GM23338 (cell line): ENCODE data around the gene KCNJ13. TPM values are rescaled to one million over a fixed set of nuclear protein-coding genes. Genes with fewer than 3 reads are reported as not detected.

Experiments used
- ATAC-seq: fragments of 200-7000 bp; cut with Tn5 transposase; 3 replicates; pipeline ENCODE4 v1.9.1; 2020
- DNase-seq: peaks from one replicate; pipeline ENCODE4 v3.0.0-alpha.2; 2015; ENCODE audit warnings: low spot score
- H2AFZ ChIP-seq: fragments of 200-600 bp; sonication (generic); 2 replicates; pipeline ENCODE4 v1.8.0; 2016; ENCODE audit warnings: antibody characterized with exemption, mild to moderate bottlenecking, moderate library complexity
- H3F3A ChIP-seq: fragments of 200-600 bp; sonication (generic); replicated peaks from 2 replicates; pipeline ENCODE4 v1.8.0; 2017; ENCODE audit warnings: antibody characterized with exemption, mixed run types, low read depth
- H3K27ac ChIP-seq: fragments of 200-600 bp; sonication (generic); 2 replicates; pipeline ENCODE4 v1.6.1; 2016; ENCODE audit warnings: low read depth
- H3K27me3 ChIP-seq: fragments of 200-600 bp; sonication (generic); 2 replicates; pipeline ENCODE4 v1.8.0; 2016; ENCODE audit warnings: mild to moderate bottlenecking, mixed run types, moderate library complexity; ENCODE audit not compliant: insufficient read depth
- H3K36me3 ChIP-seq: fragments of 200-600 bp; sonication (generic); 2 replicates; pipeline ENCODE4 v1.8.0; 2016; ENCODE audit warnings: mild to moderate bottlenecking; ENCODE audit not compliant: insufficient read depth
- H3K4me1 ChIP-seq: fragments of 200-600 bp; sonication (generic); 2 replicates; pipeline ENCODE4 v1.8.0; 2016; ENCODE audit warnings: mild to moderate bottlenecking, moderate library complexity; ENCODE audit not compliant: insufficient read depth
- H3K4me2 ChIP-seq: fragments of 200-600 bp; sonication (generic); 2 replicates; pipeline ENCODE4 v1.7.1; 2017; ENCODE audit warnings: mixed run types
- H3K4me3 ChIP-seq: fragments of 200-600 bp; sonication (generic); 2 replicates; pipeline ENCODE4 v1.6.1; 2016; ENCODE audit warnings: mixed run types
- H3K79me2 ChIP-seq: fragments of 200-600 bp; sonication (generic); replicated peaks from 2 replicates; pipeline ENCODE4 v1.8.0; 2017; ENCODE audit warnings: mild to moderate bottlenecking; ENCODE audit not compliant: insufficient read depth
- H3K9me2 ChIP-seq: fragments of 200-600 bp; sonication (generic); 2 replicates; pipeline ENCODE4 v1.8.0; 2017; ENCODE audit not compliant: insufficient read depth
- H4K20me1 ChIP-seq: fragments of 200-600 bp; sonication (generic); replicated peaks from 2 replicates; pipeline ENCODE4 v1.8.0; 2017; ENCODE audit warnings: mild to moderate bottlenecking; ENCODE audit not compliant: insufficient read depth
- H3K27ac Mint-ChIP-seq: 2 replicates; pipeline ENCODE4 v1.8.0; 2020; ENCODE audit warnings: inconsistent platforms, mild to moderate bottlenecking, moderate library complexity, mixed read lengths
- H3K27me3 Mint-ChIP-seq: 3 replicates; pipeline ENCODE4 v1.8.0; 2022; ENCODE audit warnings: low read depth, mild to moderate bottlenecking, moderate library complexity, mixed read lengths, inconsistent platforms; ENCODE audit not compliant: insufficient read depth, poor library complexity
- H3K36me3 Mint-ChIP-seq: 3 replicates; pipeline ENCODE4 v1.8.0; 2021; ENCODE audit warnings: low read depth, mild to moderate bottlenecking, inconsistent platforms, moderate library complexity, mixed read lengths
- H3K4me1 Mint-ChIP-seq: 3 replicates; pipeline ENCODE4 v1.8.0; 2020; ENCODE audit warnings: mild to moderate bottlenecking, inconsistent platforms, mixed read lengths
- H3K4me3 Mint-ChIP-seq: 3 replicates; pipeline ENCODE4 v1.8.0; 2021; ENCODE audit warnings: moderate library complexity, mild to moderate bottlenecking, inconsistent platforms, mixed read lengths
- H3K9me3 Mint-ChIP-seq: 3 replicates; pipeline ENCODE4 v1.8.0; 2020; ENCODE audit warnings: moderate library complexity, mild to moderate bottlenecking, inconsistent platforms, mixed read lengths
- CREB1 ChIP-seq: fragments of 250-450 bp; sonication (Bioruptor Pico); IDR thresholded peaks from 2 replicates; pipeline ENCODE4 v1.5.0; 2020; ENCODE audit warnings: low read depth, mild to moderate bottlenecking, moderate library complexity
- CTCF ChIP-seq, 2 experiments: fragments of 200-600 bp in 1 of 2; sonication (generic) in 1 of 2; conservative IDR thresholded peaks; 2 replicates each; pipeline versions ENCODE4 v1.5.1 to v1.6.1; 2016 to 2017; ENCODE audit warnings: antibody characterized with exemption in 2 of 2, low read depth in 2 of 2, mild to moderate bottlenecking in 2 of 2, moderate library complexity in 1 of 2
- ETS1 ChIP-seq: IDR thresholded peaks from 2 replicates; pipeline ENCODE4 v1.6.1; 2016; ENCODE audit warnings: antibody characterized with exemption
- EZH2 ChIP-seq: fragments of 200-600 bp; sonication (generic); IDR thresholded peaks from one replicate; pipeline ENCODE4 v1.8.0; 2017; ENCODE audit warnings: antibody characterized with exemption, mild to moderate bottlenecking, low read depth; ENCODE audit not compliant: unreplicated experiment
- EZH2phosphoT487 ChIP-seq: fragments of 200-600 bp; sonication (generic); IDR thresholded peaks from one replicate; pipeline ENCODE4 v1.8.1; 2018; ENCODE audit warnings: antibody characterized with exemption; ENCODE audit not compliant: unreplicated experiment
- NANOG ChIP-seq: IDR thresholded peaks from 2 replicates; pipeline ENCODE4 v1.6.1; 2016; ENCODE audit warnings: antibody characterized with exemption, borderline replicate concordance
- POLR2AphosphoS5 ChIP-seq: IDR thresholded peaks from 2 replicates; pipeline ENCODE4 v1.6.1; 2016; ENCODE audit warnings: antibody characterized with exemption, low read depth
- REST ChIP-seq: IDR thresholded peaks from one replicate; pipeline ENCODE4 v1.6.1; 2018; ENCODE audit warnings: antibody characterized with exemption; ENCODE audit not compliant: unreplicated experiment
- ZNF114 ChIP-seq: fragments of 250-450 bp; sonication (Bioruptor Pico); IDR thresholded peaks from 2 replicates; pipeline ENCODE4 v1.5.0; 2020; ENCODE audit warnings: mild to moderate bottlenecking, moderate library complexity
- ZNF331 ChIP-seq: fragments of 250-450 bp; sonication (Bioruptor Pico); IDR thresholded peaks from 2 replicates; pipeline ENCODE4 v1.5.0; 2020; ENCODE audit warnings: low read depth, mild to moderate bottlenecking, moderate library complexity
- polyA plus RNA-seq: library from polyadenylated mRNA; unstranded; fragments of >200 nt; fragmentation: Nextera tagmentation; extraction: Ambion mirVana; gene quantifications from 2 replicates; pipeline ENCODE4 v1.2.1, GENCODE V29; 2016
- total RNA-seq: library from RNA; depleted of rRNA; stranded (reverse); fragments of >200 nt; shearing (Covaris generic); gene quantifications from 2 replicates; pipeline ENCODE4 v1.2.3, GENCODE V29; 2014

The KCNJ13 gene
- total and polyA plus RNA-seq, 2 experiments from 2014 or later = 0.37 TPM; not detected in 1

GRCh38 chr2:232817756-232818155, 41.4 kb upstream of the KCNJ13 start:
- Histone ChIP-seq H3K36me3 (peaks cover 8% of the 10 kb centered on the region), H3K27me3 (no peaks in the 10 kb centered on the region), H3K9me2 (no peaks in the 10 kb centered on the region), H3K4me2 (no peak overlapping the region), H3K79me2 (no peaks in the 10 kb centered on the region), H3K27ac (no peak overlapping the region), H2AFZ (no peak overlapping the region), H3K4me3 (no peak overlapping the region), H3F3A (no peaks in the 10 kb centered on the region), H3K4me1 (peaks cover 13% of the 10 kb centered on the region), H4K20me1 (peaks cover 11% of the 10 kb centered on the region; the same call in 1 of the 2 replicates)
- Mint-ChIP-seq H3K4me3 (no peak overlapping the region), H3K27me3 (no peaks in the 10 kb centered on the region), H3K27ac (peak overlapping the region; percentile 58; the same call in 1 of the 2 replicates), H3K4me1 (peaks cover 20% of the 10 kb centered on the region), H3K36me3 (peaks cover 74% of the 10 kb centered on the region), H3K9me3 (no peaks in the 10 kb centered on the region; the same call in 2 of the 3 replicates)
- no peak for DNase-seq
- TF ChIP-seq ZNF114 (CRISPR knock-in tag) (no peak), ZNF331 (no peak), EZH2 (no peak), CTCF (conservative IDR thresholded peaks at IDR 0.05; ENCODE audit: low read depth in 2 of 2) (no peak), CREB1 (CRISPR knock-in tag) (no peak), EZH2phosphoT487 (no peak), NANOG (no peak)
- ATAC-seq = no peak

- Histone ChIP-seq H3K27me3 (no peaks in the 10 kb centered on the region), H3K9me2 (no peaks in the 10 kb centered on the region), H4K20me1 (peaks cover 11% of the 10 kb centered on the region; the same call in 1 of the 2 replicates), H2AFZ (no peak overlapping the region), H3K4me3 (no peak overlapping the region), H3F3A (no peaks in the 10 kb centered on the region), H3K27ac (no peak overlapping the region), H3K4me2 (no peak overlapping the region), H3K36me3 (peaks cover 13% of the 10 kb centered on the region), H3K4me1 (peaks cover 13% of the 10 kb centered on the region), H3K79me2 (no peaks in the 10 kb centered on the region)
- TF ChIP-seq ETS1 (no peak), EZH2 (no peak), REST (no peak), CREB1 (CRISPR knock-in tag) (no peak), POLR2AphosphoS5 (no peak)
- ATAC-seq = no peak
- H3K9me3 Mint-ChIP-seq = no peaks in the 10 kb centered on the region; the same call in 2 of the 3 replicates
- H3K4me3 Mint-ChIP-seq = no peak overlapping the region
- H3K27ac Mint-ChIP-seq = no peak overlapping the region; the same call in 1 of the 2 replicates
- DNase-seq = no peak
- peaks cover 67% of the 10 kb centered on the region for H3K36me3 Mint-ChIP-seq
- H3K4me1 Mint-ChIP-seq = peaks cover 20% of the 10 kb centered on the region
- no peaks in the 10 kb centered on the region for H3K27me3 Mint-ChIP-seq
Measured at GRCh38 chr2:232816657-232817056, 40.3 kb upstream of the KCNJ13 start.
